Heart left ventricle (tissue), 16 donors: Measurements from ENCODE around the gene KRTCAP2. TPM values are rescaled to one million over a fixed set of nuclear protein-coding genes. Genes with fewer than 3 reads are reported as not detected.

Experiments used
- ATAC-seq, 4 donors: fragments of 200-7000 bp; cut with Tn5 transposase; one replicate each; pipeline ENCODE4 v1.9.1; 2020 to 2022; ENCODE audit warnings: moderate library complexity in 4 of 4, mild to moderate bottlenecking in 3 of 4, moderate number of reproducible peaks in 1 of 4
- DNase-seq, 5 donors: peaks; one replicate each; pipeline ENCODE4 v3.0.0-alpha.2; 2020
- H3K27ac ChIP-seq, 12 donors: fragments of 200-600 bp; sonication (generic) in 4 of 12; one replicate each; pipeline versions ENCODE4 v1.5.0 to v1.8.0; 2016 to 2022; ENCODE audit warnings: mild to moderate bottlenecking in 2 of 12
- H3K27me3 ChIP-seq, 9 donors: fragments of 200-600 bp; sonication (generic) in 2 of 9; one replicate each; pipeline versions ENCODE4 v1.5.1 to v1.8.0; 2016 to 2022; ENCODE audit warnings: mild to moderate bottlenecking in 3 of 9
- H3K36me3 ChIP-seq, 9 donors: fragments of 200-600 bp; sonication (generic) in 2 of 9; one replicate each; pipeline versions ENCODE4 v1.5.0 to v1.8.0; 2018 to 2022; ENCODE audit warnings: mild to moderate bottlenecking in 2 of 9
- H3K4me1 ChIP-seq, 12 donors: fragments of 200-600 bp; sonication (generic) in 4 of 12; one replicate each; pipeline versions ENCODE4 v1.5.0 to v1.8.0; 2016 to 2022; ENCODE audit warnings: mild to moderate bottlenecking in 3 of 12
- H3K4me3 ChIP-seq, 12 donors: fragments of 200-600 bp; sonication (generic) in 4 of 12; one replicate each; pipeline versions ENCODE4 v1.5.0 to v1.8.0; 2017 to 2022; ENCODE audit warnings: mild to moderate bottlenecking in 9 of 12, moderate library complexity in 4 of 12
- H3K9me3 ChIP-seq, 12 donors: fragments of 200-600 bp; sonication (generic) in 4 of 12; one replicate each; pipeline versions ENCODE4 v1.5.0 to v1.8.0; 2016 to 2022; ENCODE audit warnings: mild to moderate bottlenecking in 1 of 12
- POLR2A ChIP-seq, 2 donors: fragments of 450-650 bp; IDR thresholded peaks; one replicate each; pipeline ENCODE4 v1.6.1; 2017; ENCODE audit warnings: antibody characterized with exemption in 2 of 2, mild to moderate bottlenecking in 2 of 2, moderate library complexity in 2 of 2
- WGBS, 4 donors: extraction: QIAGEN DNeasy Blood & Tissue Kit in 2 of 4; methylation state at CpG; one replicate each; pipeline versions ENCODE4 v1.1.5 to v1.1.7; 2013 to 2018; 5-methylcytosine and 5-hydroxymethylcytosine counted together
- intact Hi-C, 10 donors: fragments of 100-400 bp; cut with DNase I; formaldehyde crosslinking; loops; one replicate each; pipeline versions ENCODE4 v1.11.1 to v1.14.2; 2022
- polyA plus RNA-seq, 2 donors: library from polyadenylated mRNA; stranded (reverse); fragments of 200-250 nt; gene quantifications; one replicate each; pipeline ENCODE4 v1.2.3, GENCODE V29; 2013
- total RNA-seq, 9 donors: library from RNA; depleted of rRNA in 2 of 9; stranded (reverse); fragments of >200 nt in 2 of 9; fragmentation: NEBNext Ultra II Directional in 3 of 9; extraction: Animal tissue kit (Norgen Biotek cat#: 25700) in 3 of 9; gene quantifications; one replicate each; pipeline versions ENCODE4 v1.1.0 to v1.2.4, GENCODE V29; 2016 to 2023
- TF ChIP-seq, protein P1 (sequence below), 12 donors: fragments of 200-600 bp; sonication (generic) in 4 of 12; IDR thresholded peaks; one replicate each; pipeline versions ENCODE4 v1.5.0 to v1.8.0; 2018 to 2022; ENCODE audit warnings: antibody characterized with exemption in 12 of 12, mild to moderate bottlenecking in 5 of 12
- donor health status: ischemic (EF 13 %, LVEDD 7.1; RV severe dilation, severe dysfunction).
- donor health status: healthy with polysubstance abuse.
- donor health status: DM: no; HTN: yes; CAD: no.
- donor health status: DM: no; HTN: no; CAD: no.
- donor health status: ischemic (EF 25% LVEDD 6.9; RV normal size, moderate dysfunction).
- donor health status: ischemic (EF 25% LVEDD 5.7; RV mildly dilated, moderate dysfunction).
- donor health status: healthy.
- donor health status: DM: yes; HTN: yes; CAD: no.
- donor health status: ischemic (EF 35%, LVEDD 5.7; RV mildly dilated, moderate dysfunction).
- donor health status: nonischemic (EF 11% LVEDD 7.7; RV severe dilation, severe dysfunction).
- donor health status: DM: yes; HTN: yes; CAD: no.
- donor health status: PGD.
- donor health status: ischemic (EF 29% LVEDD 5.4; RV normal size, mild dysfunction).
- donor health status: nonischemic (EF 23%, LVEDD 6.1; RV moderate dilation, normal function).

KRTCAP2 gene
- total and polyA plus RNA-seq, 11 donors = 106 to 283 (median 134) TPM

DNA sequence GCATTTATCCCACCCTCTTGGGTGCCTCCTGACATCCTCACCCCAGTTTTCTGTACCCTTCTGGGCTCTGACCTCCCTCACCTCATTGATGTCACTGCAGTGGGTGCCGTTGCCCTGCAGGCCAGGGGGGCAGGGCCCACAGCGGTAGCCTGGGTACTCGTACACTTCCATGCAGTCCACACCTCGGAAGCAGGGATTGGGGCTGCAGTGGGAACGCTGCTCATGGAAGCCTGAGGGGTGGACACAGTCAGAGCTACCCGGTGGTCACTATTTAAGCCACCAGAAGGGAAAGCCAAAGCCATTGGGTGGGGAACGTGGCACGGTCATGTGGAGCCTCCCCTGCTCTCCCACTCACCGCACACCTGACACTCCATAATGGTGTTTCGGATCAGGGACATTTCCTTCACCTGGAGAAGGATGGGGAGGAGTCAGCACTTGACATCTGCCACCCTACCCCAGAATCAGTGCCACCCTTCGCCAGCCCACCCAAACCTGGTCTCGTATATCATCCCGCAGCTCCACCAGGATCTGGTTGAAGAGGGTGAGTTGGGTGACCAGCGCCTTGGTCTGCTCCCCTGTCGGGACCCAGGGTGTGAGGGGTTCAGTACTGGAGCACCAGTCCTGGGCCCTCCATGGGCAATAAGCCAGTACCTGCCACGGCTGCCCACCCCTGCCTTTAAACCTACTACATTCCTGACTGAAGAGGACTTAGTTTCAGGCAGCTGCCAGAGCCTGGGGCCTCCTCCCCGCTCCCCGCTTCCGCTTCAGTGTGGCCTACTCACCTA, 29.8 kb upstream of the KRTCAP2 start:
- ATAC-seq (no peak), DNase-seq (peak in 2 of 5 donors; percentile 15 to 37)
- TF ChIP-seq, protein P1, sequence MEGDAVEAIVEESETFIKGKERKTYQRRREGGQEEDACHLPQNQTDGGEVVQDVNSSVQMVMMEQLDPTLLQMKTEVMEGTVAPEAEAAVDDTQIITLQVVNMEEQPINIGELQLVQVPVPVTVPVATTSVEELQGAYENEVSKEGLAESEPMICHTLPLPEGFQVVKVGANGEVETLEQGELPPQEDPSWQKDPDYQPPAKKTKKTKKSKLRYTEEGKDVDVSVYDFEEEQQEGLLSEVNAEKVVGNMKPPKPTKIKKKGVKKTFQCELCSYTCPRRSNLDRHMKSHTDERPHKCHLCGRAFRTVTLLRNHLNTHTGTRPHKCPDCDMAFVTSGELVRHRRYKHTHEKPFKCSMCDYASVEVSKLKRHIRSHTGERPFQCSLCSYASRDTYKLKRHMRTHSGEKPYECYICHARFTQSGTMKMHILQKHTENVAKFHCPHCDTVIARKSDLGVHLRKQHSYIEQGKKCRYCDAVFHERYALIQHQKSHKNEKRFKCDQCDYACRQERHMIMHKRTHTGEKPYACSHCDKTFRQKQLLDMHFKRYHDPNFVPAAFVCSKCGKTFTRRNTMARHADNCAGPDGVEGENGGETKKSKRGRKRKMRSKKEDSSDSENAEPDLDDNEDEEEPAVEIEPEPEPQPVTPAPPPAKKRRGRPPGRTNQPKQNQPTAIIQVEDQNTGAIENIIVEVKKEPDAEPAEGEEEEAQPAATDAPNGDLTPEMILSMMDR (IDR thresholded peaks at IDR 0.05) = no peak
- no peak for TF ChIP-seq POLR2A (IDR thresholded peaks at IDR 0.05)
- Histone ChIP-seq H3K27me3 (no peaks in the 10 kb centered on the region), H3K36me3 (peaks cover 0 to 34% (median 0%) of the 10 kb centered on the region in 9 donors), H3K27ac (no peak overlapping the region), H3K9me3 (no peaks in the 10 kb centered on the region), H3K4me3 (no peak overlapping the region), H3K4me1 (peaks cover 0 to 18% (median 14%) of the 10 kb centered on the region in 12 donors)
- 91 to 95% (median 92%) methylated on average over 18 to 19 of the region's 19 CpGs for WGBS, 4 donors
- intact Hi-C loops = no loop called here

DNA sequence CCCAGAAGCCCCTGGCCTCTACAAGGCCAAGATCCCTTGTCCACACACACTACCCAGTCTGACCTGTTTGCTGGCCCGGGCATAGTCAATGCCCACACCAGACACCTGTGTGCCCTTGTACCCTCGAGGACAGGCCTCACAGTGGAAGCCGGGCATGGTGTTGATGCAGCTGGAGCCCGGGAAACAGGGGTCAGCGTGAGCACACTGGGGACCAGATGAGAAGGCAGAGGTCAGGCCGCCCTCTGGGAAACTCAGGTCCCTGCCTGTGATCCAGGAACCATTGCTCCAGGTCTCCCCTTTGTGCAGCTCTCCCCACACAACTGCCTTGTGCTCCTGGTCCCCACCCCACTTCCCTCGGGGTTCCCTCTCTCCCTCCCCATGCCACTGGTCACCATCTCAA, 29.1 kb upstream of the KRTCAP2 start:
- TF ChIP-seq, protein P1 (IDR thresholded peaks at IDR 0.05) = no peak
- DNase-seq = peak in 1 of 5 donors; percentile 47
- peaks cover 0 to 11% (median 6%) of the 10 kb centered on the region in 12 donors for H3K4me1 ChIP-seq
- H3K9me3 ChIP-seq = no peaks in the 10 kb centered on the region
- 90 to 92% (median 91%) methylated on average over 7 of the region's 7 CpGs for WGBS, 4 donors
- H3K36me3 ChIP-seq = peaks cover 0 to 39% (median 0%) of the 10 kb centered on the region in 9 donors
- H3K27me3 ChIP-seq = no peaks in the 10 kb centered on the region
- no peak overlapping the region for H3K27ac ChIP-seq
- ATAC-seq = no peak
- intact Hi-C loops = no loop called here
- H3K4me3 ChIP-seq = no peak overlapping the region

DNA sequence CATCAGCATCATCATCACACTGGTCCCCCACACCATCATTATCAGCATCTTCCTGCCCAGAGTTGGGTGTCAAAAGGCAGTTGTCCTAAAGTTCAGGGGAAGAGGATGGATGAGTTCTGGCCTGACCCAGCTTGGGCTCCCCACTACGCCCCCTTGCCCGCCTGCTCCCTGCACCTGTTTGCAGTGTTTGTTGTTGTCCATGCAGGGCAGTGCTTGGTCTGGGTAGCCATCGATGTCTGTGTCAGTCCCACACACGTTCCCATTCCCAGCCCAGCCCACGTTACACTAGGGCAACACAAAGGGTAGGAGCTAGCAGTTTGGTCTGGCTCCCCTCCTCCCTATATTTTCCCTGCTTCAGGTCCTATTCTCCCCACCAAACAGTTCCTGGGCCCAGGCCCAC, 27.8 kb upstream of the KRTCAP2 start:
- Histone ChIP-seq H3K27me3 (no peaks in the 10 kb centered on the region), H3K9me3 (no peaks in the 10 kb centered on the region), H3K27ac (no peak overlapping the region), H3K36me3 (peaks cover 0 to 47% (median 0%) of the 10 kb centered on the region in 9 donors), H3K4me1 (peaks cover 0 to 4% (median 0%) of the 10 kb centered on the region in 12 donors), H3K4me3 (no peak overlapping the region)
- no peak for TF ChIP-seq POLR2A (IDR thresholded peaks at IDR 0.05)
- TF ChIP-seq, protein P1 (IDR thresholded peaks at IDR 0.05) = no peak
- intact Hi-C loops = no loop called here
- WGBS, 4 donors = 92 to 96% (median 94%) methylated on average over 5 of the region's 5 CpGs
- peak in 1 of 5 donors; percentile 42 for DNase-seq
- ATAC-seq = no peak

DNA sequence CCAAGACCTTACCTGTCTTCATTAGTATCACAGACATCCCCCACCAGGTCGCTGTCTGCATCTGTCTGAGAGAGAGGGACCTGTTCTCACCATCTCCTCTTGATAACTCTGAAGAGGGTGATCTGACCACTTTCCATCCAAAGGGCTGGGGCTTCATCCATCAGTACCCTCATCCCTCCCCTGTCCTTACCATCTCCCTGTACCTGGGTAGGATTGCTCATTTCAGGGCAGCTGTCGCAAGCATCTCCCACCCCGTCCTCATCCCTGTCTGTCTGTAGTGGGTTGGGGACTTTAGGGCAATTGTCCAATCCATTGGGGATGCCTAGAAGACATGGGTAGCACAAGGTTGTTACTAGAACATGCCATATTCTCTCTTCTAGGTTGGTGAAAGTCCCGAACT, 26.7 kb upstream of the KRTCAP2 start:
- Histone ChIP-seq H3K27ac (no peak overlapping the region), H3K27me3 (no peaks in the 10 kb centered on the region), H3K9me3 (no peaks in the 10 kb centered on the region), H3K4me3 (no peak overlapping the region), H3K36me3 (peaks cover 0 to 43% (median 0%) of the 10 kb centered on the region in 9 donors), H3K4me1 (peaks cover 0 to 10% (median 7%) of the 10 kb centered on the region in 12 donors)
- intact Hi-C loops = no loop called here
- WGBS, 4 donors = 90 to 91% (median 91%) methylated on average over 4 of the region's 4 CpGs
- peak in 1 of 5 donors; percentile 15 for DNase-seq
- TF ChIP-seq, protein P1 (IDR thresholded peaks at IDR 0.05) = no peak
- TF ChIP-seq POLR2A (IDR thresholded peaks at IDR 0.05) = no peak
- no peak for ATAC-seq
